ENCODE results near the gene LRIG1. TPM values are rescaled to one million over a fixed set of nuclear protein-coding genes. Genes with fewer than 3 reads are reported as not detected.

LRIG1 gene
- total and polyA plus RNA-seq, 2 donors = 23.4 to 29.2 TPM

GRCh38 chr3:66380200-66380932 is 120.5 kb downstream of the LRIG1 start:
- Histone ChIP-seq H3K4me3 (ENCODE audit: low read depth, low read length) (no peak overlapping the region), H3K36me3 (ENCODE audit: insufficient read depth) (peaks cover 3% of the 10 kb centered on the region), H3K4me1 (ENCODE audit: insufficient read depth) (no peaks in the 10 kb centered on the region), H3K27ac (ENCODE audit: low read depth) (no peak overlapping the region)
- 97% methylated on average over 26 of the region's 26 CpGs for WGBS
- no peak for DNase-seq (ENCODE audit: extremely low spot score)

GRCh38 chr3:66379565-66379964 is 121.3 kb downstream of the LRIG1 start:
- no peak for DNase-seq (ENCODE audit: extremely low spot score)
- Histone ChIP-seq H3K4me1 (ENCODE audit: insufficient read depth) (no peaks in the 10 kb centered on the region), H3K36me3 (ENCODE audit: insufficient read depth) (peaks cover 3% of the 10 kb centered on the region), H3K27ac (ENCODE audit: low read depth) (no peak overlapping the region), H3K4me3 (ENCODE audit: low read depth, low read length) (no peak overlapping the region)
- WGBS = 94% methylated on average over 9 of the region's 9 CpGs

GRCh38 chr3:66378256-66378655 is 122.6 kb downstream of the LRIG1 start:
- Histone ChIP-seq H3K4me1 (ENCODE audit: insufficient read depth) (no peaks in the 10 kb centered on the region), H3K4me3 (ENCODE audit: low read depth, low read length) (no peak overlapping the region), H3K36me3 (ENCODE audit: insufficient read depth) (peaks cover 3% of the 10 kb centered on the region), H3K27ac (ENCODE audit: low read depth) (no peak overlapping the region)
- DNase-seq (ENCODE audit: extremely low spot score) = no peak
- WGBS = 75% methylated on average over 5 of the region's 5 CpGs

GRCh38 chr3:66377800-66378199 is 123.0 kb downstream of the LRIG1 start:
- H3K27ac ChIP-seq (ENCODE audit: low read depth) = no peak overlapping the region
- DNase-seq (ENCODE audit: extremely low spot score) = no peak
- H3K4me3 ChIP-seq (ENCODE audit: low read depth, low read length) = no peak overlapping the region
- peaks cover 3% of the 10 kb centered on the region for H3K36me3 ChIP-seq (ENCODE audit: insufficient read depth)
- no peaks in the 10 kb centered on the region for H3K4me1 ChIP-seq (ENCODE audit: insufficient read depth)
- 83% methylated on average over 5 of the region's 5 CpGs for WGBS

- Histone ChIP-seq H3K27ac (ENCODE audit: low read depth) (no peak overlapping the region), H3K36me3 (ENCODE audit: insufficient read depth) (peaks cover 3% of the 10 kb centered on the region), H3K4me3 (ENCODE audit: low read depth, low read length) (no peak overlapping the region), H3K4me1 (ENCODE audit: insufficient read depth) (no peaks in the 10 kb centered on the region)
- no peak for DNase-seq (ENCODE audit: extremely low spot score)
- WGBS = 72% methylated on average over 2 of the region's 2 CpGs
Observed at GRCh38 chr3:66376568-66376967, 124.3 kb downstream of the LRIG1 start.

GRCh38 chr3:66372681-66373350 is 128.0 kb downstream of the LRIG1 start:
- Histone ChIP-seq H3K4me1 (ENCODE audit: insufficient read depth) (no peaks in the 10 kb centered on the region), H3K27ac (ENCODE audit: low read depth) (no peak overlapping the region), H3K4me3 (ENCODE audit: low read depth, low read length) (no peak overlapping the region), H3K36me3 (ENCODE audit: insufficient read depth) (peaks cover 2% of the 10 kb centered on the region)
- 73% methylated on average over 18 of the region's 18 CpGs for WGBS
- DNase-seq (ENCODE audit: extremely low spot score) = no peak

- Histone ChIP-seq H3K4me1 (ENCODE audit: insufficient read depth) (no peaks in the 10 kb centered on the region), H3K27ac (ENCODE audit: low read depth) (no peak overlapping the region), H3K36me3 (ENCODE audit: insufficient read depth) (peaks cover 2% of the 10 kb centered on the region), H3K4me3 (ENCODE audit: low read depth, low read length) (no peak overlapping the region)
- 92% methylated on average over 7 of the region's 7 CpGs for WGBS
- DNase-seq (ENCODE audit: extremely low spot score) = no peak
Observed at GRCh38 chr3:66371432-66371831, 129.4 kb downstream of the LRIG1 start.

- DNase-seq (ENCODE audit: extremely low spot score) = no peak
- 83% methylated on average over 7 of the region's 7 CpGs for WGBS
- no peak overlapping the region for H3K27ac ChIP-seq (ENCODE audit: low read depth)
- H3K4me1 ChIP-seq (ENCODE audit: insufficient read depth) = no peaks in the 10 kb centered on the region
- no peak overlapping the region for H3K4me3 ChIP-seq (ENCODE audit: low read depth, low read length)
- peaks cover 2% of the 10 kb centered on the region for H3K36me3 ChIP-seq (ENCODE audit: insufficient read depth)
Observed at GRCh38 chr3:66370179-66370578, 130.6 kb downstream of the LRIG1 start.

GRCh38 chr3:66367979-66368378 is 132.8 kb downstream of the LRIG1 start:
- H3K27ac ChIP-seq (ENCODE audit: low read depth) = no peak overlapping the region
- no peaks in the 10 kb centered on the region for H3K4me1 ChIP-seq (ENCODE audit: insufficient read depth)
- H3K36me3 ChIP-seq (ENCODE audit: insufficient read depth) = peaks cover 2% of the 10 kb centered on the region
- DNase-seq (ENCODE audit: extremely low spot score) = no peak
- H3K4me3 ChIP-seq (ENCODE audit: low read depth, low read length) = no peak overlapping the region
- 85% methylated on average over 3 of the region's 3 CpGs for WGBS

- 97% methylated on average over 7 of the region's 7 CpGs for WGBS
- no peak overlapping the region for H3K4me3 ChIP-seq (ENCODE audit: low read depth, low read length)
- no peak for DNase-seq (ENCODE audit: extremely low spot score)
- H3K4me1 ChIP-seq (ENCODE audit: insufficient read depth) = no peaks in the 10 kb centered on the region
- peaks cover 2% of the 10 kb centered on the region for H3K36me3 ChIP-seq (ENCODE audit: insufficient read depth)
- H3K27ac ChIP-seq (ENCODE audit: low read depth) = no peak overlapping the region
Observed at GRCh38 chr3:66366747-66367146, 134.1 kb downstream of the LRIG1 start.

- Histone ChIP-seq H3K4me1 (ENCODE audit: insufficient read depth) (no peaks in the 10 kb centered on the region), H3K27ac (ENCODE audit: low read depth) (no peak overlapping the region), H3K36me3 (ENCODE audit: insufficient read depth) (peaks cover 2% of the 10 kb centered on the region), H3K4me3 (ENCODE audit: low read depth, low read length) (no peak overlapping the region)
- 79% methylated on average over 5 of the region's 5 CpGs for WGBS
- no peak for DNase-seq (ENCODE audit: extremely low spot score)
Observed at GRCh38 chr3:66365080-66365479, 135.7 kb downstream of the LRIG1 start.

- H3K4me1 ChIP-seq (ENCODE audit: insufficient read depth) = no peaks in the 10 kb centered on the region
- WGBS = 88% methylated on average over 6 of the region's 6 CpGs
- no peak overlapping the region for H3K27ac ChIP-seq (ENCODE audit: low read depth)
- no peaks in the 10 kb centered on the region for H3K36me3 ChIP-seq (ENCODE audit: insufficient read depth)
- no peak for DNase-seq (ENCODE audit: extremely low spot score)
- no peak overlapping the region for H3K4me3 ChIP-seq (ENCODE audit: low read depth, low read length)
Observed at GRCh38 chr3:66363148-66363547, 137.7 kb downstream of the LRIG1 start.

- H3K4me1 ChIP-seq (ENCODE audit: insufficient read depth) = no peaks in the 10 kb centered on the region
- no peak overlapping the region for H3K27ac ChIP-seq (ENCODE audit: low read depth)
- WGBS = 61% methylated on average over 3 of the region's 3 CpGs
- DNase-seq (ENCODE audit: extremely low spot score) = no peak
- H3K4me3 ChIP-seq (ENCODE audit: low read depth, low read length) = no peak overlapping the region
- H3K36me3 ChIP-seq (ENCODE audit: insufficient read depth) = no peaks in the 10 kb centered on the region
Observed at GRCh38 chr3:66362541-66362941, 138.3 kb downstream of the LRIG1 start.

GRCh38 chr3:66361356-66361755 is 139.5 kb downstream of the LRIG1 start:
- 94% methylated on average over 5 of the region's 5 CpGs for WGBS
- no peaks in the 10 kb centered on the region for H3K36me3 ChIP-seq (ENCODE audit: insufficient read depth)
- DNase-seq (ENCODE audit: extremely low spot score) = no peak
- H3K4me3 ChIP-seq (ENCODE audit: low read depth, low read length) = no peak overlapping the region
- no peak overlapping the region for H3K27ac ChIP-seq (ENCODE audit: low read depth)
- H3K4me1 ChIP-seq (ENCODE audit: insufficient read depth) = no peaks in the 10 kb centered on the region
